Esophagus squamous epithelium (tissue), 5 donors: Measurements from ENCODE around the gene FHOD3. TPM values are rescaled to one million over a fixed set of nuclear protein-coding genes. Genes with fewer than 3 reads are reported as not detected.

ENCODE experiments used
- DNase-seq: peaks from one replicate; lab custom pipeline; 2025; lab: John Stamatoyannopoulos, UW
- H3K27ac ChIP-seq, 4 donors: fragments of 200-600 bp; sonication (generic); one replicate each; pipeline ENCODE4 v1.5.1; 2016 to 2019; ENCODE audit warnings: mild to moderate bottlenecking in 1 of 4
- H3K27me3 ChIP-seq, 4 donors: fragments of 200-600 bp; sonication (generic); 1 replicate in 3 of 4; 2 replicates in 1 of 4; pipeline versions ENCODE4 v1.5.1 to v1.6.0; 2017 to 2021; ENCODE audit warnings: antibody characterized with exemption in 1 of 4
- H3K36me3 ChIP-seq, 3 donors: fragments of 200-600 bp; sonication (generic); one replicate each; pipeline ENCODE4 v1.5.1; 2016 to 2019
- H3K4me1 ChIP-seq, 3 donors: fragments of 200-600 bp; sonication (generic); one replicate each; pipeline ENCODE4 v1.5.1; 2017 to 2019
- H3K4me3 ChIP-seq, 4 donors: fragments of 200-600 bp; sonication (generic); 1 replicate in 3 of 4; 2 replicates in 1 of 4; pipeline ENCODE4 v1.5.1; 2016 to 2019; ENCODE audit warnings: mild to moderate bottlenecking in 2 of 4, moderate library complexity in 1 of 4
- H3K9me3 ChIP-seq, 3 donors: fragments of 200-600 bp; sonication (generic); one replicate each; pipeline ENCODE4 v1.5.1; 2016 to 2019
- CTCF ChIP-seq, 6 experiments: fragments of 450-650 bp in 4 of 6; fragments of 200-600 bp in 2 of 6; sonication (generic) in 2 of 6; IDR thresholded peaks; one replicate each; pipeline ENCODE4 v1.5.1; 2016 to 2019; ENCODE audit warnings: antibody characterized with exemption in 6 of 6, mild to moderate bottlenecking in 4 of 6, moderate library complexity in 4 of 6
- POLR2A ChIP-seq, 4 donors: fragments of 450-650 bp; IDR thresholded peaks; one replicate each; pipeline ENCODE4 v1.6.1; 2017; ENCODE audit warnings: antibody characterized with exemption in 4 of 4, mild to moderate bottlenecking in 4 of 4, moderate library complexity in 3 of 4
- WGBS, 2 donors: methylation state at CpG; one replicate each; pipeline ENCODE4 v1.1.5; 2018; 5-methylcytosine and 5-hydroxymethylcytosine counted together
- intact Hi-C: fragments of 100-400 bp; cut with DNase I; formaldehyde crosslinking; loops from one replicate; pipeline ENCODE4 v1.15.0; 2022
- total RNA-seq, 4 donors: library from RNA; depleted of rRNA; stranded (reverse); fragments of >200 nt; gene quantifications; one replicate each; pipeline ENCODE4 v1.1.0, GENCODE V29; 2016
- donor health status: DM: yes; HTN: yes; CAD: no.

Gene FHOD3
- total RNA-seq, 4 donors from 2014 or later, result 3.1 to 29.6 (median 5.7) TPM

GRCh38 chr18:36653141-36653869 lies 355.8 kb downstream of the FHOD3 start:
- 76 to 80% methylated on average over 8 of the region's 8 CpGs for WGBS, 2 donors
- TF ChIP-seq CTCF (IDR thresholded peaks at IDR 0.05), result no peak
- TF ChIP-seq POLR2A (IDR thresholded peaks at IDR 0.05), result no peak
- intact Hi-C loops, result no loop called here
- Histone ChIP-seq H3K4me3 (no peak overlapping the region), H3K27me3 (no peaks in the 10 kb centered on the region), H3K27ac (no peak overlapping the region), H3K9me3 (no peaks in the 10 kb centered on the region), H3K36me3 (no peaks in the 10 kb centered on the region), H3K4me1 (no peaks in the 10 kb centered on the region)
- DNase-seq, result no peak

GRCh38 chr18:36653870-36654269 lies 356.4 kb downstream of the FHOD3 start:
- DNase-seq, result no peak
- no peak overlapping the region for H3K4me3 ChIP-seq
- H3K27ac ChIP-seq, result no peak overlapping the region
- H3K4me1 ChIP-seq, result no peaks in the 10 kb centered on the region
- WGBS, 2 donors, result 86% methylated on average over 6 of the region's 6 CpGs
- H3K9me3 ChIP-seq, result no peaks in the 10 kb centered on the region
- intact Hi-C loops, result no loop called here
- TF ChIP-seq POLR2A (IDR thresholded peaks at IDR 0.05) (no peak), CTCF (IDR thresholded peaks at IDR 0.05) (no peak)
- no peaks in the 10 kb centered on the region for H3K36me3 ChIP-seq
- no peaks in the 10 kb centered on the region for H3K27me3 ChIP-seq

- peaks cover 0 to 2% (median 0%) of the 10 kb centered on the region in 3 donors for H3K4me1 ChIP-seq
- H3K36me3 ChIP-seq, result no peaks in the 10 kb centered on the region
- 75 to 81% methylated on average over 6 of the region's 6 CpGs for WGBS, 2 donors
- no peak for DNase-seq
- no peaks in the 10 kb centered on the region for H3K27me3 ChIP-seq
- H3K4me3 ChIP-seq, result no peak overlapping the region
- H3K9me3 ChIP-seq, result no peaks in the 10 kb centered on the region
- intact Hi-C loops, result no loop called here
- no peak overlapping the region for H3K27ac ChIP-seq
- TF ChIP-seq CTCF (IDR thresholded peaks at IDR 0.05) (no peak), POLR2A (IDR thresholded peaks at IDR 0.05) (no peak)
Observed at GRCh38 chr18:36655074-36655473, 357.6 kb downstream of the FHOD3 start.

- H3K4me3 ChIP-seq, result no peak overlapping the region
- intact Hi-C loops, result no loop called here
- 84 to 100% methylated on average over 2 to 4 of the region's 4 CpGs for WGBS, 2 donors
- DNase-seq, result no peak
- peaks cover 0 to 11% (median 0%) of the 10 kb centered on the region in 3 donors for H3K4me1 ChIP-seq
- no peak overlapping the region for H3K27ac ChIP-seq
- TF ChIP-seq CTCF (IDR thresholded peaks at IDR 0.05) (no peak), POLR2A (IDR thresholded peaks at IDR 0.05) (no peak)
- H3K36me3 ChIP-seq, result no peaks in the 10 kb centered on the region
- no peaks in the 10 kb centered on the region for H3K9me3 ChIP-seq
- no peaks in the 10 kb centered on the region for H3K27me3 ChIP-seq
Observed at GRCh38 chr18:36655930-36656329, 358.4 kb downstream of the FHOD3 start.

GRCh38 chr18:36658611-36659010 lies 361.1 kb downstream of the FHOD3 start:
- Histone ChIP-seq H3K9me3 (no peaks in the 10 kb centered on the region), H3K4me1 (peaks cover 0 to 19% (median 0%) of the 10 kb centered on the region in 3 donors), H3K27me3 (no peaks in the 10 kb centered on the region), H3K36me3 (no peaks in the 10 kb centered on the region), H3K4me3 (no peak overlapping the region), H3K27ac (no peak overlapping the region)
- intact Hi-C loops, result no loop called here
- TF ChIP-seq CTCF (IDR thresholded peaks at IDR 0.05), result no peak
- TF ChIP-seq POLR2A (IDR thresholded peaks at IDR 0.05), result no peak
- 57 to 58% methylated on average over 1 of the region's 1 CpG for WGBS, 2 donors
- no peak for DNase-seq
